NOMO-1 treated with DMSO at 0.1 percent for 48 hours (cell line): Measurements from ENCODE around the gene TBC1D3B.
A peak's percentile ranks its signal among the peaks of the same experiment; 100 is the strongest.
"Not testable (repeated sequence)": the region's sequence is repeated elsewhere in the genome, so short reads cannot be mapped to it uniquely, and the experiment has no call there.

ENCODE experiments used
- DNase-seq: peaks from one replicate; lab custom pipeline; 2025; ENCODE audit not compliant: unreplicated experiment; lab: John Stamatoyannopoulos, UW

The TBC1D3B gene

GRCh38 chr17:36131421-36131820, 45.0 kb downstream of the TBC1D3B start:
- DNase-seq: peak; percentile 89

- peak; percentile 18 for DNase-seq
Observed at GRCh38 chr17:36130346-36130745, 46.1 kb downstream of the TBC1D3B start.

GRCh38 chr17:36129616-36130015, 46.8 kb downstream of the TBC1D3B start:
- no peak for DNase-seq

- no peak for DNase-seq
Observed at GRCh38 chr17:36128411-36128978, 47.9 kb downstream of the TBC1D3B start.

GRCh38 chr17:36127911-36128310, 48.5 kb downstream of the TBC1D3B start:
- DNase-seq: peak; percentile 61

- no peak for DNase-seq
Observed at GRCh38 chr17:36127199-36127893, 49.1 kb downstream of the TBC1D3B start.

GRCh38 chr17:36124879-36125824, 51.3 kb downstream of the TBC1D3B start:
- DNase-seq: no peak

- DNase-seq: no peak
Observed at GRCh38 chr17:36123431-36123830, 53.0 kb downstream of the TBC1D3B start.

GRCh38 chr17:36121099-36121498, 55.3 kb downstream of the TBC1D3B start:
- DNase-seq: not testable (repeated sequence)

- no peak for DNase-seq
Observed at GRCh38 chr17:36120221-36120620, 56.2 kb downstream of the TBC1D3B start.

GRCh38 chr17:36118477-36119353, 57.7 kb downstream of the TBC1D3B start:
- no peak for DNase-seq

- no peak for DNase-seq
Observed at GRCh38 chr17:36117505-36118382, 58.7 kb downstream of the TBC1D3B start.
